Panc1 (cell line): ENCODE data around the gene ZNF182.

Experiments used
- CTCF ChIP-seq: fragments of 450-650 bp; IDR thresholded peaks from 2 replicates; pipeline ENCODE4 v1.5.1; 2017; ENCODE audit warnings: mild to moderate bottlenecking
- POLR2AphosphoS5 ChIP-seq: IDR thresholded peaks from 2 replicates; pipeline ENCODE4 v1.6.1; 2012; ENCODE audit warnings: mild to moderate bottlenecking, low read depth, low read length, moderate library complexity
- SIN3A ChIP-seq: IDR thresholded peaks from 2 replicates; pipeline ENCODE4 v1.6.1; 2012; ENCODE audit warnings: low read depth, mild to moderate bottlenecking, low read length, moderate library complexity, borderline replicate concordance; ENCODE audit not compliant: insufficient read depth
- TCF7L2 ChIP-seq: IDR thresholded peaks from 2 replicates; pipeline ENCODE4 v1.6.1; 2011; ENCODE audit warnings: mild to moderate bottlenecking, low read depth, low read length, inconsistent platforms
- TF ChIP-seq, protein P1 (sequence below), 2 experiments: IDR thresholded peaks; 2 replicates each; pipeline ENCODE4 v1.6.1; 2011 to 2012; ENCODE audit warnings: low read depth in 2 of 2, control low read depth in 1 of 2, low read length in 1 of 2, mild to moderate bottlenecking in 1 of 2, moderate library complexity in 1 of 2; ENCODE audit not compliant: insufficient read depth in 1 of 2

DNA sequence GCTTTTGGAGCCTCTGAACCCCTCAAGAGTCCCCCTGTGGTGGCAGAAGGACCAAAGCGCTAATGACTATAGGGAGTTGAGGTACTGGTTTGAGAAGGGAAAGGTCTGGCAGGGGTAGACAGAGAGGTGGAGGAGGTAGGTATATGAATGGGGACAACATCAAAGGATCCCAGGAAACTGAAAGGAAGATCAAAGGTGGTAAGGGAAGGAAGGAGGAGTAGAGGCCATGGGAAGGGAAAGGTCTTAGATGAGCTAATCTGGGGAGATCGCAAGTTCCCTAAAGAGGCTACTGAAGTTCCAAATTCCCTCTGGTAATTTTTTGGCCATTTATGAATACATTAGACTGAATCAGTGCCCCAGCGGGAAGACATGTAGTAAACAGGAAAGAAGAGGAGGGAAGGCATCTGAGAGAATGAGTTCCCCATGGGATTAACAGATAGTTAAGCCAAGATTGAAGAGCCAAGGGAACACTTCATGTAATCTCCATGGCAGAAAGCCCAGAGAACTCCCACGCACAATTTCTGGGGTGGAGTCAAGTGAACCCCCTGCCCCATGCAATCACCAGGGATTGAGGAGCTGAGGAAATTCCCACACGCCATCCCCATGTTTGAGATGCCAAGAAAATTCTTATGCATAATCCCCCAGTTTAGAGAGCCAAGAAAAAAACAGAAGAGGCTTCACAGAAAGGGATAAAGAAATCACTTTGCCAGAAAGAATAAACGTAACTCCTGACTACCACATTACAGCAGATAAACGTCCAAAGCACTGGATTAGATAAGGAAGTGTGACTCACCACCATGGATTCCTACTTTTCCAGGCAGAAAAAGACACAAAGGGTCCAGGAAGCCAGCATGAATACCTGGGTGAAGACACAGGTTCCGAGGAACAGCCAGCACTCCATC is 41.9 kb upstream of the ZNF182 start:
- TF ChIP-seq CTCF = no peak
- no peak for TF ChIP-seq POLR2AphosphoS5
- TF ChIP-seq, protein P1, sequence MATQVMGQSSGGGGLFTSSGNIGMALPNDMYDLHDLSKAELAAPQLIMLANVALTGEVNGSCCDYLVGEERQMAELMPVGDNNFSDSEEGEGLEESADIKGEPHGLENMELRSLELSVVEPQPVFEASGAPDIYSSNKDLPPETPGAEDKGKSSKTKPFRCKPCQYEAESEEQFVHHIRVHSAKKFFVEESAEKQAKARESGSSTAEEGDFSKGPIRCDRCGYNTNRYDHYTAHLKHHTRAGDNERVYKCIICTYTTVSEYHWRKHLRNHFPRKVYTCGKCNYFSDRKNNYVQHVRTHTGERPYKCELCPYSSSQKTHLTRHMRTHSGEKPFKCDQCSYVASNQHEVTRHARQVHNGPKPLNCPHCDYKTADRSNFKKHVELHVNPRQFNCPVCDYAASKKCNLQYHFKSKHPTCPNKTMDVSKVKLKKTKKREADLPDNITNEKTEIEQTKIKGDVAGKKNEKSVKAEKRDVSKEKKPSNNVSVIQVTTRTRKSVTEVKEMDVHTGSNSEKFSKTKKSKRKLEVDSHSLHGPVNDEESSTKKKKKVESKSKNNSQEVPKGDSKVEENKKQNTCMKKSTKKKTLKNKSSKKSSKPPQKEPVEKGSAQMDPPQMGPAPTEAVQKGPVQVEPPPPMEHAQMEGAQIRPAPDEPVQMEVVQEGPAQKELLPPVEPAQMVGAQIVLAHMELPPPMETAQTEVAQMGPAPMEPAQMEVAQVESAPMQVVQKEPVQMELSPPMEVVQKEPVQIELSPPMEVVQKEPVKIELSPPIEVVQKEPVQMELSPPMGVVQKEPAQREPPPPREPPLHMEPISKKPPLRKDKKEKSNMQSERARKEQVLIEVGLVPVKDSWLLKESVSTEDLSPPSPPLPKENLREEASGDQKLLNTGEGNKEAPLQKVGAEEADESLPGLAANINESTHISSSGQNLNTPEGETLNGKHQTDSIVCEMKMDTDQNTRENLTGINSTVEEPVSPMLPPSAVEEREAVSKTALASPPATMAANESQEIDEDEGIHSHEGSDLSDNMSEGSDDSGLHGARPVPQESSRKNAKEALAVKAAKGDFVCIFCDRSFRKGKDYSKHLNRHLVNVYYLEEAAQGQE (IDR thresholded peaks at IDR 0.05; ENCODE audit: insufficient read depth in 1 of 2, low read depth in 2 of 2, low read length in 1 of 2) = no peak
- no peak for TF ChIP-seq SIN3A
- TF ChIP-seq TCF7L2 = no peak
